Measurements from ENCODE around the gene OIT3. TPM values are rescaled to one million over a fixed set of nuclear protein-coding genes. Genes with fewer than 3 reads are reported as not detected.

The OIT3 gene
- total and polyA plus RNA-seq, 2 donors (not counting 3 experiments of a cell fraction or from before 2014, with no cell fraction given): 0.15 TPM; not detected in 1

DNA sequence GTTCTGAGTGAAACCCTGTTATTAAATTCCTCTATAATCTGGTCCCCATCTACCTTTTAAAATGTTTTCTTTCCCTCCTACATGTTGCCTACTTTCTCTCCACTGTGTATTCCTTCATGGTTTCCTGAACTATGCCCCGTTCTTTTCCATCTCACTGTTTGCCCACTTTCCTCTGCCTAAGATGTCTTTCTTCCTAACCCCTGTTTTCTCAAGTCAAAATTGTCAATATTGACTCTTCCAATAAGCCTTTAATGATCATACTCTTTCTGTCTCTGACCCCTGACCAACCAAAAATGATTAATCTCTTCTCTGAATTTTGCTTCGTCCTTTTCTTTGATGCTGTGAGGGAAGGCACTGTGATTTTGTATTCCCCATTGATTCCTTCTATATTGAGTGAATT lies 30.6 kb upstream of the OIT3 start:
- ChIA-PET CTCF (no interaction called here), POLR2A (no interaction called here)
- FAIRE-seq (no peak), DNase-seq (ENCODE audit: low read depth, low spot score) (no peak)
- H3K9me1 ChIP-seq (replicated peaks; ENCODE audit: control insufficient read depth, extremely low read depth, insufficient read depth, low read length): no peaks in the 10 kb centered on the region
- H2AFZ ChIP-seq (ENCODE audit: low read depth, low read length): no peak overlapping the region
- H3K27ac ChIP-seq (ENCODE audit: insufficient read depth, low read depth, low read length): no peak overlapping the region
- dilution Hi-C loops (cut with MboI; ENCODE audit: extremely low pct_ligation_motif_present, low sequenced_read_pairs): no loop called here
- H3K4me3 ChIP-seq (replicated peaks in 1 of 3; ENCODE audit: insufficient read depth in 1 of 3, low read depth in 1 of 3, low read length in 3 of 3): no peak overlapping the region
- no peaks in the 10 kb centered on the region for H3K4me1 ChIP-seq (ENCODE audit: control insufficient read depth, extremely low read depth, insufficient read depth, low read length)
- no peaks in the 10 kb centered on the region for H3K27me3 ChIP-seq (ENCODE audit: control insufficient read depth in 2 of 2, insufficient read depth in 2 of 2, low read length in 2 of 2)
- no peaks in the 10 kb centered on the region for H3K79me2 ChIP-seq (ENCODE audit: control insufficient read depth, insufficient read depth, low read length)
- no TSS peak for BruUV-seq (replicated peaks)
- H4K20me1 ChIP-seq (replicated peaks; ENCODE audit: control insufficient read depth, extremely low read depth, insufficient read depth, low read length): no peaks in the 10 kb centered on the region
- no peak overlapping the region for H3K4me2 ChIP-seq (ENCODE audit: insufficient read depth, low read length)
- intact Hi-C loops (cut with micrococcal nuclease): no loop called here
- TF ChIP-seq MAX (IDR thresholded peaks at IDR 0.05; ENCODE audit: insufficient read depth, insufficient read length) (no peak), CTCF (IDR thresholded peaks at IDR 0.05; ENCODE audit: extremely low read depth in 1 of 2, insufficient read depth in 1 of 2, low read depth in 1 of 2, low read length in 2 of 2) (no peak), MYC (IDR thresholded peaks at IDR 0.05; ENCODE audit: low read depth, low read length) (no peak), JUN (IDR thresholded peaks at IDR 0.05; ENCODE audit: borderline replicate concordance, insufficient read depth, insufficient read length, low read depth) (no peak), EZH2 (IDR thresholded peaks at IDR 0.05; ENCODE audit: borderline replicate concordance, low read depth, low read length, severe bottlenecking) (no peak)
- H3K36me3 ChIP-seq (ENCODE audit: control insufficient read depth in 2 of 2, extremely low read depth in 1 of 2, insufficient read depth in 2 of 2, low read length in 2 of 2): peaks cover 0 to 5% of the 10 kb centered on the region in 2 experiments
- H3K9me3 ChIP-seq (replicated peaks; ENCODE audit: control insufficient read depth, insufficient read depth, low read length): no peaks in the 10 kb centered on the region
- no peak overlapping the region for H3K9ac ChIP-seq (replicated peaks; ENCODE audit: extremely low read depth, insufficient read depth, low read length)

Measured in endothelial cell of umbilical vein (primary cell).